Endothelial cell of umbilical vein (primary cell): ENCODE measurements around the gene GOLGA6L10.
"Not testable (repeated sequence)": the region's sequence is repeated elsewhere in the genome, so short reads cannot be mapped to it uniquely, and the experiment has no call there.

ENCODE experiments used
- EZH2 ChIP-seq: IDR thresholded peaks from 2 replicates; pipeline ENCODE4 v1.6.1; 2012; ENCODE audit warnings: borderline replicate concordance, low read depth, mild to moderate bottlenecking, moderate library complexity, low read length, inconsistent platforms; ENCODE audit not compliant: severe bottlenecking
- FOS ChIP-seq: IDR thresholded peaks from 2 replicates; pipeline ENCODE4 v1.6.1; 2011; ENCODE audit warnings: mild to moderate bottlenecking, low read length, moderate library complexity, borderline replicate concordance; ENCODE audit not compliant: insufficient read depth
- JUN ChIP-seq: IDR thresholded peaks from 2 replicates; pipeline ENCODE4 v1.6.1; 2011; ENCODE audit warnings: borderline replicate concordance, low read depth; ENCODE audit not compliant: insufficient read length, insufficient read depth
- POLR2A ChIP-seq: IDR thresholded peaks from 2 replicates; pipeline ENCODE4 v1.6.1; 2012; ENCODE audit warnings: low read depth, mild to moderate bottlenecking, control low read depth, low read length
- POLR2AphosphoS5 ChIP-seq: IDR thresholded peaks from 2 replicates; pipeline ENCODE4 v1.6.1; 2012; ENCODE audit warnings: low read depth, mild to moderate bottlenecking, control low read depth, low read length, moderate library complexity; ENCODE audit not compliant: insufficient read depth
- TF ChIP-seq, protein P1 (sequence below), 2 donors: IDR thresholded peaks; 1 replicate in 1 of 2; 2 replicates in 1 of 2; pipeline ENCODE4 v1.5.1; 2011; ENCODE audit warnings: low read length in 2 of 2, mild to moderate bottlenecking in 2 of 2, moderate library complexity in 2 of 2, control low read depth in 1 of 2, inconsistent platforms in 1 of 2, low read depth in 1 of 2; ENCODE audit not compliant: insufficient read depth in 1 of 2; ENCODE audit errors: extremely low read depth in 1 of 2
- TF ChIP-seq, protein P2 (sequence below): IDR thresholded peaks from 2 replicates; pipeline ENCODE4 v1.6.1; 2011; ENCODE audit not compliant: insufficient read depth, insufficient read length

DNA sequence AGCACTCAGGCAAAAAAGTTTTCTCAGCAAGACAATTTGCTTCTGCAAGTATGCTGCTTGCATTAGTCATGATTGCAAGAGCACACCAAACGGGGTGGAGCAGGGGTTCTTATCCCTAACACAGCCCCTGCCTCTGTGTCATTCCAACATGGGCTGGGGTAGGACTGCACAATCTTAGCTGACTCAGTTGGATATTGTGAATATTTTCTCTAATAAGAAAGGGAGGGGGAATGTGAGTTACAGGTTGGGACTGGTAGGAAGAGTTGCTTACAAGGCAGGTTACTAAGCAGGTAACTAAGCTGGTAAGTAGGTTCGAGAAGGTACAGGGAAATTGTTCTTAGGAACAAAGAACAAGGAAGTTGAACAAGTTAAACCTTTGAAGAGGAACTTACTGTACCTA is 24.4 kb upstream of the GOLGA6L10 start:
- TF ChIP-seq, protein P1, sequence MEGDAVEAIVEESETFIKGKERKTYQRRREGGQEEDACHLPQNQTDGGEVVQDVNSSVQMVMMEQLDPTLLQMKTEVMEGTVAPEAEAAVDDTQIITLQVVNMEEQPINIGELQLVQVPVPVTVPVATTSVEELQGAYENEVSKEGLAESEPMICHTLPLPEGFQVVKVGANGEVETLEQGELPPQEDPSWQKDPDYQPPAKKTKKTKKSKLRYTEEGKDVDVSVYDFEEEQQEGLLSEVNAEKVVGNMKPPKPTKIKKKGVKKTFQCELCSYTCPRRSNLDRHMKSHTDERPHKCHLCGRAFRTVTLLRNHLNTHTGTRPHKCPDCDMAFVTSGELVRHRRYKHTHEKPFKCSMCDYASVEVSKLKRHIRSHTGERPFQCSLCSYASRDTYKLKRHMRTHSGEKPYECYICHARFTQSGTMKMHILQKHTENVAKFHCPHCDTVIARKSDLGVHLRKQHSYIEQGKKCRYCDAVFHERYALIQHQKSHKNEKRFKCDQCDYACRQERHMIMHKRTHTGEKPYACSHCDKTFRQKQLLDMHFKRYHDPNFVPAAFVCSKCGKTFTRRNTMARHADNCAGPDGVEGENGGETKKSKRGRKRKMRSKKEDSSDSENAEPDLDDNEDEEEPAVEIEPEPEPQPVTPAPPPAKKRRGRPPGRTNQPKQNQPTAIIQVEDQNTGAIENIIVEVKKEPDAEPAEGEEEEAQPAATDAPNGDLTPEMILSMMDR (IDR thresholded peaks at IDR 0.05; ENCODE audit: extremely low read depth in 1 of 2, insufficient read depth in 1 of 2, low read depth in 1 of 2, low read length in 2 of 2), result not testable (repeated sequence)
- TF ChIP-seq EZH2, POLR2AphosphoS5, POLR2A, JUN, FOS: not testable (repeated sequence)
- TF ChIP-seq, protein P2, sequence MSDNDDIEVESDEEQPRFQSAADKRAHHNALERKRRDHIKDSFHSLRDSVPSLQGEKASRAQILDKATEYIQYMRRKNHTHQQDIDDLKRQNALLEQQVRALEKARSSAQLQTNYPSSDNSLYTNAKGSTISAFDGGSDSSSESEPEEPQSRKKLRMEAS, result not testable (repeated sequence)
